GM13977 (cell line): ENCODE data around the gene SMYD3.
"Not testable (repeated sequence)": the region's sequence is repeated elsewhere in the genome, so short reads cannot be mapped to it uniquely, and the experiment has no call there.

Source experiments
- DNase-seq: peaks from one replicate; pipeline ENCODE4 v3.0.0; 2012; ENCODE audit warnings: low spot score
- in situ Hi-C: fragments of 300-500 bp; cut with MboI; formaldehyde crosslinking; loops from one replicate; pipeline ENCODE4 v1.12.0; 2022; ENCODE audit warnings: low sequenced_read_pairs, low pct_unique_long_range_greater_than_20kb, mixed read lengths, inconsistent platforms; ENCODE audit not compliant: unreplicated experiment
- TF ChIP-seq, protein P1 (sequence below): IDR thresholded peaks from 2 replicates; pipeline ENCODE4 v1.5.1; 2012; ENCODE audit warnings: mild to moderate bottlenecking, control low read depth; ENCODE audit not compliant: insufficient read depth; ENCODE audit errors: extremely low read depth, missing control alignments

SMYD3 gene

DNA sequence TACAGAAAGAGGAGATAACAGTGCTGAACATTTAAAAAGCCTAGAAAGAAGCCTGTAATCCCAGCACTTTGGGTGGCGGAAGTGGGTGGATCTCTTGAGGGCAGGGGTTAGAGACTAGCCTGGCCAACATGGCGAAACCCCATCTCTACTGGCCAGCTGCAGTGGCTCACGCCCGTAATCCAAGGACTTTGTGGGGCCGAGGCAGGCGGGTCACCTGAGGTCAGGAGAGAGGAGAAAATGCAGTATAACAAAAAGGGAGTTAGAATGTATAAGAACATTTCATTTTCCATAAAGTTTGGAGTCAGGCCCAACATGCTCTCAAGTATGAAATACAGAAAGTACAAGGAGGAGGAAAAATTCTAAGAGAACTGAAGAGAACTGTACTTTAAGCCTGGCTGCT, 134.5 kb downstream of the SMYD3 start:
- no peak for DNase-seq
- TF ChIP-seq, protein P1, sequence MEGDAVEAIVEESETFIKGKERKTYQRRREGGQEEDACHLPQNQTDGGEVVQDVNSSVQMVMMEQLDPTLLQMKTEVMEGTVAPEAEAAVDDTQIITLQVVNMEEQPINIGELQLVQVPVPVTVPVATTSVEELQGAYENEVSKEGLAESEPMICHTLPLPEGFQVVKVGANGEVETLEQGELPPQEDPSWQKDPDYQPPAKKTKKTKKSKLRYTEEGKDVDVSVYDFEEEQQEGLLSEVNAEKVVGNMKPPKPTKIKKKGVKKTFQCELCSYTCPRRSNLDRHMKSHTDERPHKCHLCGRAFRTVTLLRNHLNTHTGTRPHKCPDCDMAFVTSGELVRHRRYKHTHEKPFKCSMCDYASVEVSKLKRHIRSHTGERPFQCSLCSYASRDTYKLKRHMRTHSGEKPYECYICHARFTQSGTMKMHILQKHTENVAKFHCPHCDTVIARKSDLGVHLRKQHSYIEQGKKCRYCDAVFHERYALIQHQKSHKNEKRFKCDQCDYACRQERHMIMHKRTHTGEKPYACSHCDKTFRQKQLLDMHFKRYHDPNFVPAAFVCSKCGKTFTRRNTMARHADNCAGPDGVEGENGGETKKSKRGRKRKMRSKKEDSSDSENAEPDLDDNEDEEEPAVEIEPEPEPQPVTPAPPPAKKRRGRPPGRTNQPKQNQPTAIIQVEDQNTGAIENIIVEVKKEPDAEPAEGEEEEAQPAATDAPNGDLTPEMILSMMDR, result no peak
- in situ Hi-C loops, result no loop called here

DNA sequence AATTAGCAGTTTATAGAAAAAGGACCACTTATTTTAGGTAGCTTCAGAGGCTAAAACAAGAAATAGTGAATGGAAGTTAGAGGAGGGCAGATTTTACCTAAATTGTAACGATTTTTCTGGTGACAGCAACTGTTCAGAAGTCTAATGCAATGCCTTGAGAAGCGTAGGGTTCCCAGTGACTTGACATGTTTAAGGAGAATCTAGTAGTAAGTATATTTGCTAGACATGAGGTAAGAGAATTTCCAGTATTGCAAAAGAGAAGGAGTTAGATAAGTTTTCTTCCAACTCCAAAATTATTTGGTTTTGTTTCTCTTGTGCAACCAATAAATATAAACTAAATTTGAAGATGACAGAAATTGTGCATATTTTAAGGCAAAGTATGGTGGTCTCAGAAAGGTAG, 140.0 kb downstream of the SMYD3 start:
- no peak for DNase-seq
- TF ChIP-seq, protein P1, result no peak
- in situ Hi-C loops, result no loop called here

DNA sequence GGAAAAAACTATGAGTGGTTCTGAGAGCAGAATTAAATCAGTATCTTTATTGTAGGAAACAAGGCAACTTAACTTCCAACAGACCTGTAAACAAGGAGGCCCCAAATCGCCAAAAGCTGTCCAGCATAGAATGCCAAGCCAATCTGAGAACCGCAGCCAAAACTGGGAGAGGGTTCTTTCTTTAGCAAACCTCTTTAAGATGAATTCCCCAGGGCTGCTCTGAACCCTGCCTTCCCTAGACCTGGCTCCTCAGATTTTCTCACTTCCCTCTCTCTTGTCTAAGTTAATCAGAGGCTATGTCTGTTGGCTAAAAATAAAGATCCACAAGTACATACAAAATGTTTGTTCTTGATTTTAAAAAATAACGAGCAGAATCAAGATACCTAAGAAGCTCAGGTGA, 141.4 kb downstream of the SMYD3 start:
- DNase-seq, result peak; percentile 19
- TF ChIP-seq, protein P1, result no peak
- in situ Hi-C loops, result no loop called here

DNA sequence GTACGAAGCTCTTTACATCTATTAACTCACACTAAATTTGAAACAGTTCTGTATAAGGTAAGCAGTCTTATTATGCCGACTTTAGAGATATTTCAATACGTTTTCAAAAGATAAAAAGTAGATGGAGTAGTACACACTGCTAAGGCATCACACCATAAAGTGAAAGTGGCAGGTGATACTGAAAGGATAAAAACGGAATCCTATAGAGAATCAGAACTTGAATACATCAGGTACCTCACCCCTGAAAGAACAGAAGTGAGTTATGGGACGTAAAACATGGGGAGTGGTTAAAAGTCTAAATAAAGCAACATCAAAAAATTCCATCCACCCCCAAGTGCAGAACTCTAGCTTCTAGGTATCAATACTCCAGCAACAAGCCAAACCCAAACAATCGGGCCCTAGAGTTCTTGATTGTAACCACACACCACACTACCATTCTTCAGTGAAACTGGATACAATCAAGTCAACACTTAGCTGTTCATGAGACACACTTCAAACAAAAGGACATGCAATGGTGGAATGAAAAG, 142.6 kb downstream of the SMYD3 start:
- DNase-seq, result peak; percentile 59
- in situ Hi-C loops, result no loop called here
- TF ChIP-seq, protein P1, result no peak

DNA sequence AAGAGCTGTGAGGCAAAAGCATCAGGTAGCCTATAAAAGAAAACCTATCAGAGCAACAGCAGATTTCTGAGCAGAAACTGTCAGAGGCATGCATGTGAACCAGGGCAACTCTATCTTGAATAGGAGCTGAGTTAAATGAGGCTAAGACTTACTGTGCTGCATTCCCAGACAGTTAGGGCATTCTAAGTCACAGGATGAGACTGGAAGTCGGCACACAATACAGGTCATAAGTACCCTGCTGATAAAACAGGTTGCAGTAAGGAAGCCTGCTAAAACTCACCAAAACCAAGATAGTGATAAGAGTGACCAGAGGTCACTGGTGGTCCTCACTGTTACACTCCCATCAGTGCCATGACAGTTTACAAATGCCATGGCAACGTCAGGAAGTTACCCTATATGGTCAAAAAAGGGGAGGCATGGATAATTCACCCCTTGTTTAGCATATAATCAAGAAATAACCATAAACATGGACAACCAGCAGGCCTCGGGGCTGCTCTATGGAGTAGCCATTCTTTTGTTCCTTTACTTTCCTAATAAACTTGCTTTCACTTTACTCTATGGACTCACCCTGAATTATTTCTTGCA, 150.0 kb downstream of the SMYD3 start:
- DNase-seq, in situ Hi-C loops: not testable (repeated sequence)

DNA sequence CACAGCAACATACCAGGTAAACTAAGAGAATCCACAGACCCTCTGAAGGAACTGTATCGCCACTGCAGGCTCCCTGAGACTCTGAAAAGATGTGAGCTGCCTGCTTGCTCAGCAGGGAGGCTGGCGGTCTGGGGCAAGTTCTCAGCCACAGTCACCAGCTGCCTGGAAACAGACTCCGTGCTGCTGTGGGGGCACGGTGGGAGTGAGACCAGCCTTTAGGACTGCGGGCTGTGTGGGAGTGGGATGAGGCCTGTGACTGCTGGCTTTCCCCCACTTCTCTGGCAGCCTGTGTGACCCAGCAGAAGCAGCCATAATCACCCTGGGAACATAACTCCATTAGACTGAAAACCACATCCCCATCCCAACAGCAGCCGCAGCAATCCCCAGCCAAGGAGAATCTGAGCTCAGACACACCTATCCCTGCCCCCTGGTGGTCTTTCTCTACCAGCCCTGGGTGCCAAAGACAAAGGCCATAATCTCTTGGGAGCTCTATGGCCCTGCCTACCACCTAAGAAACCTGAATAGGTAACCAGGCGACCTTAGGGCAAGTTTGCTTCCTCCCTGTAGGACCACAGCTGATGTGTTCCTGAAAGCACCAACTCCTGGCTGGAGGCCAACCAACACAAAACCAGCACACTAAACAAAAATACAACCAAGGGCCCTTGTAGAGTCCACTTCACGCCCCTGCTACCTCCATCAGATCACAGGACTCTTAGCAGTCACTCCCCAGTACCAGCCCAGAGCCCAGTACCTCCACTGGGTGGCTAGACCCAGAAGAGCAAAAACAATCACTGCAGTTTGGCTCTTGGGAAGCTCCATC, 151.5 kb downstream of the SMYD3 start:
- in situ Hi-C loops, result no loop called here
- TF ChIP-seq, protein P1, result no peak
- DNase-seq, result no peak

DNA sequence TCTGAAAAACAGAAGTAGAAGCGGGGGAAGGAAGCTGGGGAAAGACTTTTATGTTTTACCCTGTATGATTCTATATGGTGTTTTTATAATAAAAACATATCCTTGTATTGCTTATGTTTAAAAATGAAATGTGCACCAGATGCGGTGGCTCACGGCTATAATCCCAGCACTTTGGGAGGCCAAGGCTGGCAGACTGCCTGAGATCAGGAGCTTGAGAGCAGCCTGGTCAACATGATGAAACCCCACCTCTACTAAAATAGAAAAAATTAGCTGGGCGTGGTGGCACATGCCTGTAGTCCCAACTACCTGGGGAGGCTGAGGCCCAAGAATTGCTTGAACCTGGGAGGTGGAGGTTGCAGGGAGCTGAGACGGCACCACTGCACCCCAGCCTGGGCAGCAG, 155.4 kb downstream of the SMYD3 start:
- in situ Hi-C loops, result no loop called here
- DNase-seq, result no peak
- TF ChIP-seq, protein P1, result no peak
